Epidermal melanocyte (primary cell): ENCODE results near the gene GRHL3.

Experiments used
- DNase-seq: peaks from one replicate; pipeline ENCODE4 v3.0.0; 2011; ENCODE audit warnings: low spot score; ENCODE audit not compliant: insufficient read length

GRHL3 gene

DNA sequence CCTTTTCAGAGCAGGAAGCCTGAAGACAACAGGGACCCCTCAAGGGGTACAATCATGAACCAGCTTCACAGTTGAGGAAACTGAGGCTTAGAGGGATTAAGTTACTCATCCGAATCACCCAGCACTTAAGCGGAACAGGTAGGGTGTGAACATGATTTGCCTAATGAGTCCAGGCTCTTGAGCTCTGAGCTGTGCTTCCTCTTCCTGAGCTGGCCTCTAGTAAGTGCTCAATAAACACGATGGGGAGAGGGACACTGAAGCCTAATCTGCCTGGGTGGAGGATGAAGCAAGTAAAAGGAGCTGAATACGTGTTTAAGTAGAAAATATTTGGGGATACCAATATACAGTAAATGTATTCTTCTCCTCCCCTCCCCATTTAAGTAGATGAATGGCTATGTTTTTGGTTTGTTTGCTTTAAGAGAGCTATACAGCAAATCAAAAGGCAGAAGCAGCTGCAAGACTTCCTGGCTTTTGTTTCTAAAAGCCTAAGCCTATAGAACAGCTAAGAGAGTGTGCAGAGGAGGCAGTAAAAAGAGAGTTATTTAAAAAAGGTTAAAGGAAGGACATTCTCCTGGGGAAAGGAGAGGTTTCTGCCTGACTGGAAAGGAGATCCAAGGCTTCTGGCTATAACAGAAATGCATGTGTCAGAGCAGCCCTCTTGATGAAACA, 74.0 kb downstream of the GRHL3 start:
- no peak for DNase-seq

DNA sequence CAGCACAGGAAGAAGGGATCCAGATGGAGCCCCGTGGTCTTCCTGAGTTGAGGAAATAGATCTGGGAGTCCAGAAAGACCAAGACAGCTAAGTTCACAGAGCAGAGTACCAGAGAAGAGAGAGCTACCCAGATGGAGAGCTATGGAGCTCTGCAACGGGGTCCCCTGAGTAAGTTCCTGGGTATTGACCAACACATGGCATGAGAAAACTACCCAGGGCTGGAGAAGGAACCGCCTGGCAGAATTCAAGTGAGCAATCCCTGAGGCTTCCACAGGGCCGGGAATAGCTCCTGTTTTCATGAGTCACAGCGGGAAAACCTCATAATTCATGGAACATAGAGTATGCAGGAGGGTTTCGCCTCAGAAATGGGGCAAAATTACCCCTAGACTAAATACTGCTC, 74.7 kb downstream of the GRHL3 start:
- no peak for DNase-seq

DNA sequence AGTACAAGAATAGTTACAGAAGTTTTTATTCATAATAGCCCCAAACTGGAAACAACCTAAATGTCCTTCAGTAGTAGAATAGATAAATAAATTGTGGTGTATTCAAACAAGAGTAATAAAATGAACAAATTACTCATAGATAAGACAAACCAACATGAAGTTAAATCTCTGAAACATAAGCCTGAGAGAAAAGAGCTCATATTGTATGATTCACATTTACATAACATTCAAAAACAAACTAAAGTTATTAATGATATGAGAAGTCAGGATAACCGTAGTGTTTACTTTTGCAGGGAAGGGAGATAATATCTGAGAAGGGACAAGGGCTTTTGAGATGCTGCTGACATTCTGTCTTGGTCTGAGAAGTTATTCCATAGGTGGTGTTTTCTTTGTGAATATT, 80.9 kb downstream of the GRHL3 start:
- no peak for DNase-seq

DNA sequence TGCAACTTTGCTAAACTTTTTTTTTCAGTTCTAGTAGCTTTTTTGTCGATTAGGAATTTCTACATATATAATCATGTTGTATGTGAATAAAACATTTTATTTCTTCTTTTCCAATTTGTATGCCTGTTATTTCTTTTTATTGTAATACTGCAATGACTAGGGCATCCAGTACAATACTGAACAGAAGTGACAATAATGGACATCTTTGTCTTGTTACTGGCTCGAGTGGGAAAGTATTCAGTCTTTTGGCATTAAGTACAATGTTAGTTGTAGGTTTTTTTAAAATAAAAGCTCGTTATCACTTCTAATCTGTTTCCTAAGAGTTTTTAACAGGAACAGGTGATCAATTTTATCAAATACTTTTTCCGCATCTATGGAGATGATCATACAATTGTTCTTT, 84.6 kb downstream of the GRHL3 start:
- DNase-seq = no peak
